Measurements from ENCODE around the gene ZNF396. TPM values are rescaled to one million over a fixed set of nuclear protein-coding genes. Genes with fewer than 3 reads are reported as not detected.

ZNF396 gene
- total and polyA plus RNA-seq, 9 of the 15 experiments (the other 6 are each of a cell fraction or from before 2014, with no cell fraction given) = 0.73 to 2.3 (median 1.9) TPM

DNA sequence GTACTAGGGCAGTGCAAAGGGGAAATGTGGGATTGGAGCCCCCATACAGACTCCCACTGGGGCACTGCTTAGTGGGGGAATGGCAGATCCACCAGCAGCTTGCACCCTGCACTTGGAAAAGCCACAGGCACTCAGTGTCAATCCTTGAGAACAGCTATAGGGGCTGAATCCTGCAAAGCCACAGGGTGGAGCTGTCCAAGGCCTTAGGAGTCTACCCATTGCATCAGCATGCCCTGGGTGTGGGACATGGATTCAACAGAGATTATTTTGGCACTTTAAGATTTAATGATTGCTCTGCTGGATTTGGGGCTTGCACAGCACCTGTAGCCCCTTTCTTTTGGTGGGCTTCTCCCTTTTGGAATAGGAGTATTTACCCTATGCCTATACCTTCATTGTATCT lies 24.4 kb downstream of the ZNF396 start:
- Histone ChIP-seq H3K9ac (ENCODE audit: insufficient read depth in 1 of 2, low read depth in 2 of 2, low read length in 2 of 2) (no peak overlapping the region), H3K4me1 (replicated peaks in 1 of 2; ENCODE audit: control insufficient read depth in 2 of 2, insufficient read depth in 2 of 2, low read length in 2 of 2) (no peaks in the 10 kb centered on the region; a peak in 1 of 5 replicates), H2AFZ (ENCODE audit: low read depth, low read length) (no peak overlapping the region), H3K4me2 (ENCODE audit: insufficient read depth, low read length) (no peak overlapping the region), H3K79me2 (ENCODE audit: control insufficient read depth, insufficient read depth, low read length) (no peaks in the 10 kb centered on the region), H3K4me3 (no peak overlapping the region), H3K27me3 (ENCODE audit: control insufficient read depth in 2 of 2, insufficient read depth in 2 of 2, low read length in 2 of 2) (no peaks in the 10 kb centered on the region), H3K9me3 (replicated peaks; ENCODE audit: control insufficient read depth, insufficient read depth, low read depth, low read length) (no peaks in the 10 kb centered on the region; the same call in 1 of the 2 replicates), H4K20me1 (replicated peaks; ENCODE audit: control insufficient read depth, insufficient read depth, low read length) (no peaks in the 10 kb centered on the region), H3K9me1 (ENCODE audit: control insufficient read depth, insufficient read depth, low read length) (no peaks in the 10 kb centered on the region), H3K36me3 (ENCODE audit: control insufficient read depth, insufficient read depth, low read length) (no peaks in the 10 kb centered on the region), H3K27ac (ENCODE audit: extremely low read depth, low read depth, low read length) (no peak overlapping the region)
- ChIA-PET POLR2A (no interaction called here), CTCF (ENCODE audit: low intra/inter-chr PET ratio) (interaction anchor here (0.5 kb wide), 1 partner anchor 625 kb away, joined by 3 read pairs; no protein-coding TSS in a partner anchor)
- TF ChIP-seq, protein P1, sequence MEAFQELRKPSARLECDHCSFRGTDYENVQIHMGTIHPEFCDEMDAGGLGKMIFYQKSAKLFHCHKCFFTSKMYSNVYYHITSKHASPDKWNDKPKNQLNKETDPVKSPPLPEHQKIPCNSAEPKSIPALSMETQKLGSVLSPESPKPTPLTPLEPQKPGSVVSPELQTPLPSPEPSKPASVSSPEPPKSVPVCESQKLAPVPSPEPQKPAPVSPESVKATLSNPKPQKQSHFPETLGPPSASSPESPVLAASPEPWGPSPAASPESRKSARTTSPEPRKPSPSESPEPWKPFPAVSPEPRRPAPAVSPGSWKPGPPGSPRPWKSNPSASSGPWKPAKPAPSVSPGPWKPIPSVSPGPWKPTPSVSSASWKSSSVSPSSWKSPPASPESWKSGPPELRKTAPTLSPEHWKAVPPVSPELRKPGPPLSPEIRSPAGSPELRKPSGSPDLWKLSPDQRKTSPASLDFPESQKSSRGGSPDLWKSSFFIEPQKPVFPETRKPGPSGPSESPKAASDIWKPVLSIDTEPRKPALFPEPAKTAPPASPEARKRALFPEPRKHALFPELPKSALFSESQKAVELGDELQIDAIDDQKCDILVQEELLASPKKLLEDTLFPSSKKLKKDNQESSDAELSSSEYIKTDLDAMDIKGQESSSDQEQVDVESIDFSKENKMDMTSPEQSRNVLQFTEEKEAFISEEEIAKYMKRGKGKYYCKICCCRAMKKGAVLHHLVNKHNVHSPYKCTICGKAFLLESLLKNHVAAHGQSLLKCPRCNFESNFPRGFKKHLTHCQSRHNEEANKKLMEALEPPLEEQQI (IDR thresholded peaks at IDR 0.05) = no peak
- TF ChIP-seq, protein P2, sequence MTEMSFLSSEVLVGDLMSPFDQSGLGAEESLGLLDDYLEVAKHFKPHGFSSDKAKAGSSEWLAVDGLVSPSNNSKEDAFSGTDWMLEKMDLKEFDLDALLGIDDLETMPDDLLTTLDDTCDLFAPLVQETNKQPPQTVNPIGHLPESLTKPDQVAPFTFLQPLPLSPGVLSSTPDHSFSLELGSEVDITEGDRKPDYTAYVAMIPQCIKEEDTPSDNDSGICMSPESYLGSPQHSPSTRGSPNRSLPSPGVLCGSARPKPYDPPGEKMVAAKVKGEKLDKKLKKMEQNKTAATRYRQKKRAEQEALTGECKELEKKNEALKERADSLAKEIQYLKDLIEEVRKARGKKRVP (CRISPR knock-in tag; IDR thresholded peaks at IDR 0.05) = no peak
- TF ChIP-seq ZNF79 (CRISPR knock-in tag; IDR thresholded peaks at IDR 0.05; ENCODE audit: low read depth) (no peak), ILK (tag; IDR thresholded peaks at IDR 0.05; ENCODE audit: borderline replicate concordance, low read depth) (no peak), ZNF408 (CRISPR knock-in tag; IDR thresholded peaks at IDR 0.05; ENCODE audit: low read depth) (no peak), FOS (IDR thresholded peaks at IDR 0.05; ENCODE audit: extremely low read depth, insufficient read length) (no peak)
- TF ChIP-seq, protein P3, sequence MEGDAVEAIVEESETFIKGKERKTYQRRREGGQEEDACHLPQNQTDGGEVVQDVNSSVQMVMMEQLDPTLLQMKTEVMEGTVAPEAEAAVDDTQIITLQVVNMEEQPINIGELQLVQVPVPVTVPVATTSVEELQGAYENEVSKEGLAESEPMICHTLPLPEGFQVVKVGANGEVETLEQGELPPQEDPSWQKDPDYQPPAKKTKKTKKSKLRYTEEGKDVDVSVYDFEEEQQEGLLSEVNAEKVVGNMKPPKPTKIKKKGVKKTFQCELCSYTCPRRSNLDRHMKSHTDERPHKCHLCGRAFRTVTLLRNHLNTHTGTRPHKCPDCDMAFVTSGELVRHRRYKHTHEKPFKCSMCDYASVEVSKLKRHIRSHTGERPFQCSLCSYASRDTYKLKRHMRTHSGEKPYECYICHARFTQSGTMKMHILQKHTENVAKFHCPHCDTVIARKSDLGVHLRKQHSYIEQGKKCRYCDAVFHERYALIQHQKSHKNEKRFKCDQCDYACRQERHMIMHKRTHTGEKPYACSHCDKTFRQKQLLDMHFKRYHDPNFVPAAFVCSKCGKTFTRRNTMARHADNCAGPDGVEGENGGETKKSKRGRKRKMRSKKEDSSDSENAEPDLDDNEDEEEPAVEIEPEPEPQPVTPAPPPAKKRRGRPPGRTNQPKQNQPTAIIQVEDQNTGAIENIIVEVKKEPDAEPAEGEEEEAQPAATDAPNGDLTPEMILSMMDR (IDR thresholded peaks at IDR 0.05 in 2 of 3, conservative IDR thresholded peaks at IDR 0.05 in 1 of 3; ENCODE audit: insufficient read depth in 2 of 3, low read depth in 1 of 3, low read length in 3 of 3) = 0 out of 6 replicates have a peak, but pooled peaks of 1 of the 3 experiments have one; percentile 7
- no peak for DNase-seq (ENCODE audit: extremely low read depth in 1 of 4, low spot score in 3 of 4)
- BruUV-seq (replicated peaks) = no TSS peak
- intact Hi-C loops (cut with micrococcal nuclease) = no loop called here
- ATAC-seq = peak; percentile 56; the same call in 2 of the 3 replicates
- in situ Hi-C loops (cut with MboI) = no loop called here
- FAIRE-seq = no peak

Measured in K562 (cell line).